Right lobe of liver (tissue), 4 donors: Measurements from ENCODE around the gene KBTBD7.

Source experiments
- CTCF ChIP-seq, 4 donors: fragments of 200-600 bp in 3 of 4; fragments of 450-650 bp in 1 of 4; IDR thresholded peaks; one replicate each; pipeline versions ENCODE4 v1.5.1 to v1.8.0; 2016 to 2022; ENCODE audit warnings: antibody characterized with exemption in 4 of 4, mild to moderate bottlenecking in 2 of 4
- POLR2A ChIP-seq: fragments of 450-650 bp; IDR thresholded peaks from one replicate; pipeline ENCODE4 v1.6.1; 2017; ENCODE audit warnings: antibody characterized with exemption, mild to moderate bottlenecking
- donor health status: DM: no; HTN: no; CAD: no.
- donor health status: DM: no; HTN: no; CAD: no.
- donor health status: DM: no; HTN: yes; CAD: no.

DNA sequence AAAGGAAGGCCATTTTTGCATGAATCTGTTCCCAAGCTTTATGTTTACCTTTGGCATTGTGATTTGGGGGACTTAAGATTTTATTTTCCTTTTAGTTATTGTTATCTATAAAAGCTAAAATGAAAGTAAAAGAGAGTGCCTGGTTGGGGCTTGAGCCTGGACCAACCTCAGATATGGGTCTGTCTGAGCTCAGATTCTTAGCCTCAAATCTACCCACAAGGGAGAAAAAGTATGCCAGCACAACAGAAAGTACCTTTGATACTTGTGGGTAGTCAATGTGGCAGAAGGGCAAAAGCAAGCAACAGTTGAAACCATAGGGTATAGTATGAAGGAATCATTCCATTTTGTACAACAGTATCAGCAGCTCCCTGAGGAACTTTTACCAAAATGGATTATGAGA lies 35.2 kb downstream of the KBTBD7 start:
- TF ChIP-seq POLR2A, result no peak
- TF ChIP-seq CTCF (IDR thresholded peaks at IDR 0.05), result no peak
